Mesenchymal stem cell (in vitro differentiated cells and primary cell): ENCODE results near the gene SMYD1.

Source experiments
- DNase-seq: peaks from one replicate; pipeline ENCODE4 v3.0.0-alpha.2; 2013
- H2AFZ ChIP-seq: one replicate; pipeline ENCODE4 v1.6.1; 2013; ENCODE audit warnings: low read depth, mild to moderate bottlenecking, control low read depth, inconsistent platforms, low read length, moderate library complexity
- H2AK5ac ChIP-seq: 2 replicates; pipeline ENCODE4 v1.6.1; 2013; ENCODE audit warnings: low read length, moderate library complexity, mild to moderate bottlenecking, inconsistent platforms; ENCODE audit not compliant: severe bottlenecking
- H2BK120ac ChIP-seq: one replicate; pipeline ENCODE4 v1.6.1; 2013; ENCODE audit warnings: low read depth, mild to moderate bottlenecking, inconsistent platforms, low read length, moderate library complexity
- H2BK12ac ChIP-seq, 2 experiments: one replicate each; pipeline ENCODE4 v1.6.1; 2013; ENCODE audit warnings: inconsistent platforms in 2 of 2, low read length in 2 of 2, mild to moderate bottlenecking in 2 of 2, moderate library complexity in 2 of 2, control low read depth in 1 of 2
- H2BK15ac ChIP-seq: one replicate; pipeline ENCODE4 v1.6.1; 2013; ENCODE audit warnings: mild to moderate bottlenecking, low read depth, inconsistent platforms; ENCODE audit not compliant: poor library complexity, severe bottlenecking
- H2BK5ac ChIP-seq: 2 replicates; pipeline ENCODE4 v1.6.1; 2013; ENCODE audit warnings: low read depth, mild to moderate bottlenecking, low read length, control low read depth, inconsistent platforms; ENCODE audit not compliant: poor library complexity, severe bottlenecking
- H3K14ac ChIP-seq, 2 experiments: one replicate each; pipeline ENCODE4 v1.6.1; 2013; ENCODE audit warnings: inconsistent platforms in 2 of 2, low read length in 2 of 2, control low read depth in 1 of 2, mild to moderate bottlenecking in 1 of 2, moderate library complexity in 1 of 2
- H3K18ac ChIP-seq, 2 experiments: one replicate each; pipeline ENCODE4 v1.6.1; 2013; ENCODE audit warnings: inconsistent platforms in 2 of 2, low read length in 2 of 2, control low read depth in 1 of 2, low read depth in 1 of 2, mild to moderate bottlenecking in 1 of 2
- H3K23ac ChIP-seq, 2 experiments: one replicate each; pipeline ENCODE4 v1.6.1; 2013; ENCODE audit warnings: inconsistent platforms in 2 of 2, low read length in 2 of 2, mild to moderate bottlenecking in 2 of 2, moderate library complexity in 2 of 2, control low read depth in 1 of 2
- H3K27ac ChIP-seq: 2 replicates; pipeline ENCODE4 v1.5.1; 2013; ENCODE audit warnings: mild to moderate bottlenecking, moderate library complexity, low read length, control low read depth, inconsistent platforms; ENCODE audit not compliant: poor library complexity, severe bottlenecking
- H3K27me3 ChIP-seq, 2 experiments: 2 replicates each; pipeline versions ENCODE4 v1.6.1 to v1.7.0; 2013; ENCODE audit warnings: low read length in 2 of 2, mild to moderate bottlenecking in 2 of 2, moderate library complexity in 2 of 2, control low read depth in 1 of 2, inconsistent platforms in 1 of 2; ENCODE audit not compliant: control insufficient read depth in 1 of 2, insufficient read depth in 1 of 2
- H3K36me3 ChIP-seq, 2 experiments: 2 replicates each; pipeline versions ENCODE4 v1.6.1 to v1.7.0; 2013; ENCODE audit warnings: low read length in 2 of 2, control low read depth in 1 of 2, inconsistent platforms in 1 of 2, low read depth in 1 of 2, mild to moderate bottlenecking in 1 of 2; ENCODE audit not compliant: insufficient read depth in 2 of 2, control insufficient read depth in 1 of 2
- H3K4ac ChIP-seq, 2 experiments: one replicate each; pipeline ENCODE4 v1.6.1; 2013; ENCODE audit warnings: inconsistent platforms in 2 of 2, low read length in 2 of 2, mild to moderate bottlenecking in 2 of 2, moderate library complexity in 2 of 2, control low read depth in 1 of 2, low read depth in 1 of 2
- H3K4me1 ChIP-seq: 2 replicates; pipeline ENCODE4 v1.6.1; 2013; ENCODE audit warnings: low read depth, low read length, control low read depth; ENCODE audit not compliant: control insufficient read depth, insufficient read depth
- H3K4me2 ChIP-seq: 2 replicates; pipeline ENCODE4 v1.6.1; 2013; ENCODE audit warnings: low read length, mild to moderate bottlenecking, inconsistent platforms; ENCODE audit not compliant: poor library complexity, severe bottlenecking
- H3K4me3 ChIP-seq, 2 experiments: 2 replicates each; pipeline versions ENCODE4 v1.5.1 to v1.7.0; 2013; ENCODE audit warnings: low read length in 2 of 2, mild to moderate bottlenecking in 2 of 2, control low read depth in 1 of 2, low read depth in 1 of 2; ENCODE audit not compliant: insufficient read depth in 1 of 2
- H3K79me1 ChIP-seq: replicated peaks from 2 replicates; pipeline ENCODE4 v1.6.1; 2013; ENCODE audit warnings: mild to moderate bottlenecking, control low read depth, low read length, inconsistent platforms; ENCODE audit not compliant: poor library complexity, severe bottlenecking
- H3K9ac ChIP-seq: 2 replicates; pipeline ENCODE4 v1.7.0; 2013; ENCODE audit warnings: mild to moderate bottlenecking, low read length, moderate library complexity
- H3K9me3 ChIP-seq: 2 replicates; pipeline ENCODE4 v1.7.0; 2013; ENCODE audit warnings: mild to moderate bottlenecking, low read length; ENCODE audit not compliant: control insufficient read depth
- H4K8ac ChIP-seq: one replicate; pipeline ENCODE4 v1.6.1; 2013; ENCODE audit warnings: inconsistent platforms, mild to moderate bottlenecking, low read length, moderate library complexity
- H4K91ac ChIP-seq: one replicate; pipeline ENCODE4 v1.6.1; 2013; ENCODE audit warnings: mild to moderate bottlenecking, low read length, inconsistent platforms
- WGBS: methylation state at CpG from one replicate; pipeline ENCODE4 v1.1.7; 2013; ENCODE audit warnings: mixed read lengths; 5-methylcytosine and 5-hydroxymethylcytosine counted together

The SMYD1 gene

DNA sequence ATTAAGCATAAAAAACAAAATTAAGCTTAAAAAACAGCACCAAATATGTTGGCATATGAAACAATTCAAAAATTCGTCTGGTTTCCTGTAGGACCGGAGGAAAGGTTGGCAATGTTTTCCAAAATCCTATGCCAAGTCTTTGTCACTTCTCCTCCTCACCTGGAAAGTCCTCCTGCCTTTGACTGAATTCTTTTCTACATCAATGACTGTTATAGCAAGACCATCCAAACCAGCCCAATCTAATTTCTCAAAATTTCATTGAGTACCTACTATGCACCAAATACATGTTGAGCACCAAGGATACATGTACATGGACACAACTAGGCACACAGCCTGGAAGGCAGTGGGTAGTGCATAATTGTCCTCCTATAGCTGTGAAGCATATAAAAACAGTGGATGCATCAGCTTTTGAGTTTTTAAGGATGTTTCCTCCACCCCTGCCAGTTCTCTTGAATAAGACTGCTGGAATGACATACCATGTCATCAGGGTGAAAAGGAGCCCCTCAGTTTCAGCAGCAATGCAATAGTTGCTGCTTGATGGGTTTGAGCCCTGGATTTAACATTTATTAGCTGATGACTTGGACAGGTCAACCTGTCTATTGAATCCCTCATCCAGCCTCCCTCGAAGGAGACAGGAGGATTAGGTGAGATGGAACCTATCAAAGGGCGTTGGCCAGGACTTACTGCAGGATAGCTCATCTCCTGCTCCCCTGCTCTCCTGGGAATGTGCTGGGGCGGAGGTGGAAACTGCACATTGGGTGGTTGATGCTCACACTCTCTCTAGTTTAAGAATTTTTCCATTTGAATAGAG, 55.7 kb downstream of the SMYD1 start:
- Histone ChIP-seq H3K23ac (no peak overlapping the region), H4K8ac (no peak overlapping the region), H3K14ac (no peak overlapping the region), H3K79me1 (no peaks in the 10 kb centered on the region), H3K4me1 (no peaks in the 10 kb centered on the region), H2BK12ac (no peak overlapping the region), H3K27me3 (peaks cover 21 to 67% of the 10 kb centered on the region in 2 experiments), H3K36me3 (no peaks in the 10 kb centered on the region), H3K4ac (no peak overlapping the region), H3K4me3 (no peak overlapping the region), H2BK120ac (no peak overlapping the region), H4K91ac (no peak overlapping the region), H3K9me3 (no peaks in the 10 kb centered on the region), H3K9ac (no peak overlapping the region), H2AK5ac (no peak overlapping the region), H2BK5ac (no peak overlapping the region), H3K4me2 (no peak overlapping the region), H2BK15ac (no peak overlapping the region), H3K27ac (no peak overlapping the region), H2AFZ (no peak overlapping the region), H3K18ac (no peak overlapping the region)
- DNase-seq, result no peak
- WGBS, result 45% methylated on average over 4 of the region's 5 CpGs

DNA sequence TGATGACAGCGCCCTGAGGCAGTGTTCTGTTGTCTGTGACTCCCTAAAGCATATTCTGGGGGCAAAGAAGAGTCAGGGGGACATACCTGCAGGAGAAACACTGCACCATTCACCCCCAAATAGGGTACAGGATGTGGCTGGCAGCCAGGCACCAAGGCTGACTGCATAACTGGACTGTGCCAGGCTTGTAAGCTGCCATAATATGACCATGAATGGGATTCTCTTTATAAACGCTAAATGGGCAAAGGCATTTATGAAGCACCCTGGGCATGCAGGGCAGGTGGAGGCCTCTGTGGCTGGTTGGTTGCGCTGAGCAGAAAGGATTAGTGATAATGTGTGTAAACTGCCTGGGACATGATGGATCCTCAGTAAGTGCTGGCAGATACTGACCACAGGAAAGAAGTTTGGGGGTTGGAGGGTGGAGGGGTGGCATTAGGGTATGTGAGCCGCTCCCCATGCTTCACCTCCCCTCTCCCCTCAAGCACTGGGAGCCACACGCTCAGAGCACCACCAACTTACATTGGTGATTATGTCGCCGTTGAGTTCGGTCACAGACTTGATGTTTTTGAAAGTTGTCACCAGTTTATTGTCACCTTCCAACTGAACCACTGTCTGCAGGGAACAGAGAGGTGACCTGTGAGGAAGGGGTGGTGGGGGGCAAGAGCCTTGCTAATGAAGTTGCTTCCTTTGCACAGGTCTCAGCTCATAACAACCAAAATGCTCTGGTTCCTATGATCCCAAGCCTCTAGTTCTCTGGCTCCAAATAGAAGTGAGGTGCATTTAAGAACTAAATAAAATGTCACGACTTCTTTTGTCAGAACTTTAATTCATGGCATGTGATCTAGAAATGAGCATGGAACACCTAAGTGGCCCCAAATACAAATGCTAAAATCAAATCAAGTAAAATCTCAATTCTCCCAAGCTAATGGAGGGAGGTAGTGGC, 56.6 kb downstream of the SMYD1 start:
- Histone ChIP-seq H3K9me3 (no peaks in the 10 kb centered on the region), H3K27ac (no peak overlapping the region), H2BK120ac (no peak overlapping the region), H2BK12ac (no peak overlapping the region), H2BK15ac (no peak overlapping the region), H4K8ac (no peak overlapping the region), H3K23ac (no peak overlapping the region), H3K4me1 (no peaks in the 10 kb centered on the region), H3K4me3 (no peak overlapping the region), H3K4ac (no peak overlapping the region), H3K9ac (no peak overlapping the region), H3K18ac (no peak overlapping the region), H3K27me3 (peaks cover 21 to 69% of the 10 kb centered on the region in 2 experiments), H3K79me1 (no peaks in the 10 kb centered on the region), H2AFZ (no peak overlapping the region), H3K14ac (no peak overlapping the region), H4K91ac (no peak overlapping the region), H2AK5ac (no peak overlapping the region), H2BK5ac (no peak overlapping the region), H3K36me3 (no peaks in the 10 kb centered on the region), H3K4me2 (no peak overlapping the region)
- WGBS, result 73% methylated on average over 8 of the region's 9 CpGs
- no peak for DNase-seq

DNA sequence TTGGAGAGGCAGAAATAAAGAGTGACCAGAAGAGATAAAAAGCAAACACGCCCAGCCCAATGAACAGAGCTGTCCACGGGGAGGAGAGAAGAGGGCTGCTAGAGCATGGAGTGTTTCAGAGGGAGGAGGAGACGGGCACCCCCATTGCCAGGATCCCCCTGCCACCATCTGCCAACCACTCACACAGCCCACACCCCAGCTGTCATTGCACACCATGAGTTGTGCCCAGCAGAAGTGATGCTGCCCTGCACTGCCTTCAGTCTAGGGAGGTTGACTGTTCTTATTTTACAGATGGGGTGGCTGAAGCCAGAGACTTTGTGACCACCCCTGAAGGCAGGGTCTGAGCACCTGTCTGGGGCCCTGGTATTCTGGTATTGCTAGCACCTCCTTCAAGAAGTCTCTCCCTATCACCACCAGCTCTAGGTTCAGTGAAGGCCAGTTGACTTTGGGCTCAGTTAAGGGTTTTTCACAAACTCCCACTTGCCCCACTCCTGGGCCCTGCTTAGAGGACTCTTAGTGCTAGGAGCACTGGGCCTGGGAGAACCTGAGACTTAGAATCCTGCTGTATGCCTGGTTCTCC, 57.8 kb downstream of the SMYD1 start:
- no peak overlapping the region for H4K91ac ChIP-seq
- no peak overlapping the region for H2AK5ac ChIP-seq
- H3K14ac ChIP-seq, result no peak overlapping the region
- no peaks in the 10 kb centered on the region for H3K79me1 ChIP-seq
- no peak for DNase-seq
- H2BK5ac ChIP-seq, result no peak overlapping the region
- 63% methylated on average over 1 of the region's 3 CpGs for WGBS
- no peaks in the 10 kb centered on the region for H3K36me3 ChIP-seq
- H3K4me1 ChIP-seq, result peaks cover 2% of the 10 kb centered on the region
- H3K27ac ChIP-seq, result no peak overlapping the region
- no peak overlapping the region for H3K4me3 ChIP-seq
- H3K4ac ChIP-seq, result no peak overlapping the region
- no peaks in the 10 kb centered on the region for H3K9me3 ChIP-seq
- no peak overlapping the region for H2BK120ac ChIP-seq
- no peak overlapping the region for H3K23ac ChIP-seq
- H2AFZ ChIP-seq, result no peak overlapping the region
- peaks cover 26 to 72% of the 10 kb centered on the region in 2 experiments for H3K27me3 ChIP-seq
- H3K18ac ChIP-seq, result no peak overlapping the region
- H3K9ac ChIP-seq, result no peak overlapping the region
- H2BK15ac ChIP-seq, result no peak overlapping the region
- no peak overlapping the region for H4K8ac ChIP-seq
- no peak overlapping the region for H2BK12ac ChIP-seq
- H3K4me2 ChIP-seq, result no peak overlapping the region
